HG03064 (cell line): Measurements from ENCODE around the gene SPINK1.
"Not testable (repeated sequence)": the region's sequence is repeated elsewhere in the genome, so short reads cannot be mapped to it uniquely, and the experiment has no call there.

ENCODE experiments used
- ATAC-seq: cut with Tn5 transposase; IDR thresholded peaks from one replicate; pipeline ENCODE4 v1.9.1; 2021; ENCODE audit warnings: low read depth; ENCODE audit not compliant: unreplicated experiment

The SPINK1 gene, protein sequence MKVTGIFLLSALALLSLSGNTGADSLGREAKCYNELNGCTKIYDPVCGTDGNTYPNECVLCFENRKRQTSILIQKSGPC

GRCh38 chr5:147831465-147831864 lies at the start of gene SPINK1:
SPINK1 (minus strand) TSS chr5:147831671; CDS start chr5:147831577, 94 bp downstream.
- no peak for ATAC-seq

- ATAC-seq, result no peak
Observed at GRCh38 chr5:147880487-147880886, 49.0 kb upstream of the SPINK1 start.

- ATAC-seq, result no peak
Observed at GRCh38 chr5:147879784-147880183, 48.3 kb upstream of the SPINK1 start.

DNA sequence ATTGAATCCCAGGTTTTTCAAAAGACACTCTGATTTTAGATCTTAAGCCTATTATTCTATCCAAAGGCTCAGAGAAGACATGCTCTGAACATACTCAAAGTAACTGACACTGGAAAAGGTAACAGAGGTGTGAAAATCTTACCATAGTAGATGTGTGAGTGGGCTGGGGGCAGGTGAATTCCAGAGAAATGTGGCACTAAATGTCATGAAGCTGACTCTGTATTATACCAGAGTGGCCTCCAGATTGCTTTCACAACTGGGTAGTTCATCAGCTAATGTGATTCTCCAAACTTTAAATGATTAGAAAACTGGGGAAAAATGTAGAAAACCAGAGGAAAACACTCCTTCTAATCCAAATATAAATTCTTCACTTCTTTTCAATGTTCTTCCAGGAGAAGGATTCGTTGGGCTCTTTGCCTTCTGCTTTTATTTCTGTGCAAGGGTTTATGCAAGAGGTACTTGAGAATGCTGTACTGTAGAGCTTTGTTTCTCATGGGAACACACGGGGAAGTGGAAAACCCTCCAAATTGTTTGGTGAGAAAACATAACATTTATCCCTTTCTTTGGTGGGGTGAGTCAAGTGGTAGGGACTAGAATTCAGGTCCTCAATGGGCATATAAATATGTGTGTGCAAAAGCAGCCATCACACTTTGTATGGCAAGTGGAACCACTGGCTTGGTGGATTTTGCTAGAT lies 46.7 kb upstream of the SPINK1 start, which contains the start of gene SCGB3A2:
TSS of gene SCGB3A2 (plus strand) at position 646 of the 694 bp plus-strand sequence. CDS start 93 bp downstream, outside the sequence.
- no peak for ATAC-seq

DNA sequence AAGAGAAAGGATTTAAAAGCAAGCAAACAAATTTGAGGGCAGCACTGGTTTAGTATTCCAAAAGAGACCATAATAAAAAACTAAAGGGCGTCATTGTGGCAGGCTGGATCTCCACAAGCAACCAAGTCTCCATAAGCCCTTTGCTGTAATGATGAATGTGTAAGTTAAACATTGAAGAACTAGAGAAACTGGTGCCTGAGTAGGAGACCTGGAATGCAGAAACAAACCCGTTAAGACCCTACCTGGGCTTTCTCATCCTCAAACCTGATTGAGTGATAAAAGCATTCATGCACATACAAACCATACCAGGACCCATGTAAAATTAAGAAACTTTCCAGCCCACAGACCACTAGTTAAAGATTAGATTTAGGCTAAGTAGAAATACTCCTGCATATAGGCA lies 45.2 kb upstream of the SPINK1 start:
- ATAC-seq, result no peak

- ATAC-seq, result no peak
Observed at GRCh38 chr5:147876141-147876540, 44.7 kb upstream of the SPINK1 start.

DNA sequence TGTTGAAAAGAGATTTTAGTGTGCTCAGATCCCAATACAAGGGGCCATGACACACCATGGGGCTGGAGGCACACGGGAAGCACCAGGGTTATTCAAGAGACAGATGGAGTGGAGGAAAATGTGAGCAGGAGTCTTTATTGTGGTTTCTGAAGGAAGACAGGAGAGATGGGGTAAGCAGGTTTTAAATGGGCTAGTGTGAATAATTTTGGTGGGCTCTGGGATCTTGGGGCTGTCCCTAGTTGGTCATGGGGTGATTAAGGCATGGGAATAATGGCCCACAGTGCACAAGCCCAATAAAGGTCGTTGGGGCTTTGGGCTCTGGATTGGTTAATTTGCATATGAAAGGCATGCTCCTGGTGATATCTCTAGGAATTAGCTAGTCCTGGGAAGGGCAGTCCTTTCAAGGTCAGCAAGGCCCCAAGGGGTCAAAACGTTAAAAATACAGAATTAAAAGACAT lies 43.5 kb upstream of the SPINK1 start:
- ATAC-seq, result no peak

- not testable (repeated sequence) for ATAC-seq
Observed at GRCh38 chr5:147874118-147874875, 42.8 kb upstream of the SPINK1 start.

GRCh38 chr5:147872744-147873435 lies 41.4 kb upstream of the SPINK1 start:
- ATAC-seq, result not testable (repeated sequence)

DNA sequence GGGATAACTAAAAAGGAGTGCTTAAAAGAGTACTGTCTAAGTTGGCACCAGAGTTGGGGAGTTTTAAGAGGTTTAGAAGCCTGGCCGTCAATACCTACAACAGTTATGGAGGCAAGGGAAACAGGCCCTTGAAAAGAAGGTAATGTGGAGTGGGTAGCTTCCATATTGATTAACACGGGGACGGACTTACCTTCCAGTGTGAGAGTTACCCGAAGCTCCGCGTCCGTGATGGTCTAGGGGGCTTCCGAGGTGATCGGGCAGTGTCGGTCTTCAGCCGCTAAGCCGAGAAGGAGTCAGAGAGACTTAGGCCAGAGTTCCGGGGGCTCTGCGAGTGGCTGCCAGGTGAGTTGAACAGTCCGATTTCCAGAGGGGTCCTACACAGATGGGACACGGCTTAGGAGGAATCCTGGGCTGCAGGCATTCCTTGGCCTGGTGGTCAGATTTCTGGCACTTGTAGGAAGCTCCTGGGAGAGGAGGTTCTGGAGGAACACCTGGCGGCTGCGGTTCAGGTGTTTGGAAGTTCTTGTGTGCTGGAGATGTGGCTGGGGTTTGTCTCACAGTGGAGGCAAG lies 40.6 kb upstream of the SPINK1 start:
- not testable (repeated sequence) for ATAC-seq

- not testable (repeated sequence) for ATAC-seq
Observed at GRCh38 chr5:147869892-147870291, 38.4 kb upstream of the SPINK1 start.

GRCh38 chr5:147869112-147869511 lies 37.6 kb upstream of the SPINK1 start:
- no peak for ATAC-seq

GRCh38 chr5:147863454-147864158 lies 32.1 kb upstream of the SPINK1 start:
- no peak for ATAC-seq

DNA sequence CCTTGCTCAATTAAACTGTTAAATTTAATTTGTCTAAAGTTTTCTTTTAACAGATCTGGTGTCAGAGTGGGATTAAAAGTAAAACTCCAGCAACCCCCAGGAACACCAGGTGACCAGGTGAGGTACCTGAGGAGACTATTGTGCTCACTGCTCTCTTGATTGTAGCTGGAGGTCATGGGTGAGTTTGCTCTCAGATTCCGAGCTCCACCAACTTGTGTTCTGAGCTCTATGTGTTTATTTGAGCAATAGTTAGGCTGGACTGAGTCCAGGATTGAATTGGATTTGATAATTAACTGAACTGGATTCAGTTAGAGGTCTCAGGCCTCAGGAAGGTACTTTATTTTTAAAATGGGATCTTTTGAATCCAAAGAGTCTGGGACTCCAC lies 29.2 kb upstream of the SPINK1 start:
- ATAC-seq, result no peak

DNA sequence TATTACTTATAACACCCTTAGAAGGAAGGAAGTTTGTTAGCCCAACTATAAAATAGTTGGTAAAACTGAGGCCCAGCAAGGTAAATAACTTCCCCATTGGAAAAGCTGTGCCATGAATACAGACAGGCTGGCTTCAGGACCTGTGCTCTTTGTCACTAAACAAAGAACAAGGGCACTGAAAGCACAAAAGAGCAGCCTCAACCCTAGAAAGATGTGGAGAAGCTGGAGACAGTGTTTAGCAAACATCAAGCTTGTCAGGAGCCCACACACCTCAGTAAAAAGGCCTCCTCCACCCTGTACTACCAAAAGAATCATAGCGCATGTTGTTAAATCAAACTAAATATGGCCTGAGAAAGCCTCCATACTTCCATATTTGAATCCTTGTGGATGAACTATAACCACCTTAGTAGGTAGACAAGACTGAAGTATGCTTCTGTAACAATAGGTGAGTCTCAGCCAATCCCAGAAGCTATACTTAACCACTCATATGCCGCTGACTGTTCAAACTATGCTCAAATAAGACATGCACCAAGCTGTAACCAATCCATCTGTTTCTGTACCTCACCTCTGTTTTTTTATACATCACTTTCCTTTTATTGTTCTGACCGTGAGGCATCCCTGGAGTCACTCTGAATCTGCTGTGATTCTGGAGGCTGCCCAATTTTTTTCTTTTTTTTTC lies 28.6 kb upstream of the SPINK1 start:
- no peak for ATAC-seq

DNA sequence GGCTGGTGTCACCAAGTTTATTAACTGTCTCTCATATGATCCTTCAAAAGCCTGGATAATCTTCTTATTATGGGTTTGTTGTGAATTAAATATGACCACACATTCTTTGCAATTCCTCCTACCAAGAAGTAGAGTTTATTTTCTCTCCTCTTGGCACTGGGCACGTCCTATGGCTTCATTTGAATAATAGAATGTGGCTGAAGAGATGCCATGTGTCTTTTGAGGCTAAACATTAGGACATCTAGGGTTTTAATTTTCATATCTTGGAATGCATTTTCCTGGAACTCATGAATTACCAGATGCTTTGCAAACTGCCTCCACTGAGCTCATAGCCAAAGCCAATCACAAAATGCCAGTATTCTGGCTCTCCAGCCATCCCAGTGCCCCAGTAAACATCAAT lies 27.1 kb upstream of the SPINK1 start:
- ATAC-seq, result no peak

DNA sequence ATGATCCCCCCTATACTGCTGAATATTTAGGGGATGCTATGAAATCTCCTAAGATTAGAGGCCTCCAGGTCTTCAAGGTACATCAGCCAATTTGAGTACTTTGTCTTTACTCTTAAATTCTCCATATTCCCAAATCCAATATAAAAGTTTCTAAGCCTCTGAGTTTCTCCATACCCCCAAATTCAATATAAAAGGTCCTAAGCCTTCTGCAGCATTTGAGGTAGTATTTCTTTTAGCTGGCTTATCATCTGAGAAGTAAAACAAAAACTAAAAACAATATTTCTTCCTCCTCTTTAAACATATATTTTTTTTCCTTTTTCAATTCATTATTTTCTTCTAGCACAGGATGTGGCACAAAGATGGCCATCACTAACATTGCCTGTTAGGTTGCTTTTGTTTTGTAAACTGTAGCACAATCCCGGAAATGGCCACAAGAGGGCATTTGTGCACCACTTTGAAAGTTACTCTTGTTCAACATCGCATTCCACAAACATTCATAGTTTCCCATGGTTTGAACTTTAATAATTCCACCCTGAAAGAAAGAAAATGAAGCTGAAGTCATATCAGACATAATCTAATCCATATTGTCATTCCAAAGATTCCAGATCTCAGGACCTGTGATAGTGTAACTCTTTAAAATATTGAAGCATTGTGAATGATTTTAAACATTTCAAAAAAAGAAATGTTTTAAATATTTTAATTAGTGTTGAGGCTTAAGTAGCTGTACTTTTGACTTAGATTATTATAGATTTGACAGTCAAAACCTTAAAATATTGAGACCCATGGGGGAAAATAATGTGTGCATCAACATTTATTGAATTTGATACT lies 26.0 kb upstream of the SPINK1 start:
- ATAC-seq, result peak; percentile 86

DNA sequence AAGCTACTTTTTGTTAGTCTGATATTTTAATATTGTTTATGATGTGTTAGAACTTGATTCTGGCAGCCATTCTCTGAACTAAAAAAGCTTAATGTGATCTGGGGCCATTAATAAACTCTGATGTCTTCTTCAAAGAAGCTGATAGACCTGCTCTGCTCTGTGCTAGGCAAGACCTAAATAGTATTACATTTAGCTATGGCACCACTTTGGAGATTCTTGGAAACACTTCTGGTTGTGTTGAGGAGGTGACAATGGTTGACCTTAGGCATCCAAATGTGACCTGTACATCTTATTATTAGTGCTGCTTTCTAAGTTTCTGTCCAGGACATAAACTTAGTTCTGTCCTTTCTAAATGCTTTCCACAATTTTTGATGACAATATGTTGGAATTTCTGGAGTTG lies 25.3 kb upstream of the SPINK1 start:
- no peak for ATAC-seq

DNA sequence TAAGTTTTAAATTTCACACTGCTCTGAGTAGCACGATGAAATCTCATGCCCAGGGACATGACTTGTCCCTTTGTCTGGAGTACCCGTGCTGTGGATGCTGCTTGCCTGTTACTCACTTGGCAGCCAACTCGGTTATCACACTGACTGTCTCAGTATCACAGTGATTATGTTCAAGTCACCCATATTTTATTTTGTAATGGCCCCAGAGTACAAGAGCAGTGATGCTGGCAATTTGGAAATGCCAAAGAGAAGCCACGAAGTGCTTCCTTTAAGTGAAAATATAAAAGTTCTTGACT lies 24.3 kb upstream of the SPINK1 start:
- ATAC-seq, result no peak
